Endothelial cell of umbilical vein (primary cell): ENCODE data around the gene OPRL1. TPM values are rescaled to one million over a fixed set of nuclear protein-coding genes. Genes with fewer than 3 reads are reported as not detected.

Experiments
- BruUV-seq: library from RNA; stranded (reverse); fragments of 400-500 nt; replicated peaks from 2 replicates; lab custom pipeline; 2021; lab: Mats Ljungman, UMichigan
- CTCF ChIA-PET: fragments of 300-600, 350-600 bp; sonication (Branson Sonifier 250); formaldehyde crosslinking; loops from one replicate; lab custom pipeline; 2021; ENCODE audit warnings: antibody characterized with exemption, inconsistent platforms; lab: Charles Lee
- POLR2A ChIA-PET: fragments of 300-600, 350-600 bp; sonication (Branson Sonifier 250); formaldehyde crosslinking; loops from one replicate; lab custom pipeline; 2021; ENCODE audit warnings: antibody characterized with exemption, inconsistent platforms; lab: Charles Lee
- DNase-seq: peaks from one replicate; pipeline ENCODE4 v3.0.0-alpha.2; 2011; ENCODE audit warnings: low read depth, low spot score
- FAIRE-seq: peaks from 2 replicates; lab custom pipeline; 2011; peaks lifted over from hg19 to GRCh38; lab: Jason Lieb, UNC
- H2AFZ ChIP-seq: 2 replicates; pipeline ENCODE4 v1.6.0; 2012; ENCODE audit warnings: low read depth, low read length, control low read depth, inconsistent platforms
- H3K27ac ChIP-seq: 2 replicates; pipeline ENCODE4 v1.5.1; 2011; ENCODE audit warnings: low read depth, mild to moderate bottlenecking, control low read depth, low read length, moderate library complexity; ENCODE audit not compliant: insufficient read depth
- H3K27me3 ChIP-seq, 2 experiments: 2 replicates each; pipeline versions ENCODE4 v1.6.0 to v1.6.1; 2011; ENCODE audit warnings: low read length in 2 of 2, mixed read lengths in 1 of 2; ENCODE audit not compliant: control insufficient read depth in 2 of 2, insufficient read depth in 2 of 2
- H3K36me3 ChIP-seq, 2 experiments: 2 replicates in 1 of 2; 3 replicates in 1 of 2; pipeline ENCODE4 v1.5.1; 2011; ENCODE audit warnings: low read length in 2 of 2, mild to moderate bottlenecking in 1 of 2, moderate library complexity in 1 of 2; ENCODE audit not compliant: control insufficient read depth in 2 of 2, insufficient read depth in 2 of 2; ENCODE audit errors: extremely low read depth in 1 of 2
- H3K4me1 ChIP-seq: 3 replicates; pipeline ENCODE4 v1.5.1; 2011; ENCODE audit warnings: mild to moderate bottlenecking, low read length; ENCODE audit not compliant: control insufficient read depth, insufficient read depth; ENCODE audit errors: extremely low read depth
- H3K4me2 ChIP-seq: 2 replicates; pipeline ENCODE4 v1.6.1; 2011; ENCODE audit warnings: low read length, control low read depth, mixed read lengths; ENCODE audit not compliant: insufficient read depth
- H3K4me3 ChIP-seq, 3 experiments: fragments of 200-600 bp in 1 of 3; sonication (generic), shearing (Covaris generic) in 1 of 3; replicated peaks in 1 of 3; 2 replicates each; pipeline ENCODE4 v1.5.1; 2011 to 2016; ENCODE audit warnings: control low read depth in 3 of 3, low read length in 3 of 3, mild to moderate bottlenecking in 2 of 3, inconsistent platforms in 1 of 3, low read depth in 1 of 3, moderate library complexity in 1 of 3; ENCODE audit not compliant: insufficient read depth in 1 of 3
- H3K79me2 ChIP-seq: 2 replicates; pipeline ENCODE4 v1.6.0; 2012; ENCODE audit warnings: low read length, inconsistent platforms; ENCODE audit not compliant: control insufficient read depth, insufficient read depth
- H3K9ac ChIP-seq: replicated peaks from 2 replicates; pipeline ENCODE3; 2011; ENCODE audit warnings: low read length, control low read depth; ENCODE audit not compliant: insufficient read depth; ENCODE audit errors: extremely low read depth
- H3K9me1 ChIP-seq: replicated peaks from 3 replicates; pipeline ENCODE4 v1.6.0; 2011; ENCODE audit warnings: mild to moderate bottlenecking, low read length; ENCODE audit not compliant: control insufficient read depth, insufficient read depth; ENCODE audit errors: extremely low read depth
- H3K9me3 ChIP-seq: replicated peaks from 2 replicates; pipeline ENCODE4 v1.5.1; 2012; ENCODE audit warnings: low read length, inconsistent platforms; ENCODE audit not compliant: control insufficient read depth, insufficient read depth
- H4K20me1 ChIP-seq: replicated peaks from 2 replicates; pipeline ENCODE3; 2011; ENCODE audit warnings: mild to moderate bottlenecking, low read length; ENCODE audit not compliant: control insufficient read depth, insufficient read depth; ENCODE audit errors: extremely low read depth
- CTCF ChIP-seq, 2 donors: IDR thresholded peaks; 1 replicate in 1 of 2; 2 replicates in 1 of 2; pipeline ENCODE4 v1.5.1; 2011; ENCODE audit warnings: low read length in 2 of 2, mild to moderate bottlenecking in 2 of 2, moderate library complexity in 2 of 2, control low read depth in 1 of 2, inconsistent platforms in 1 of 2, low read depth in 1 of 2; ENCODE audit not compliant: insufficient read depth in 1 of 2; ENCODE audit errors: extremely low read depth in 1 of 2
- EZH2 ChIP-seq: IDR thresholded peaks from 2 replicates; pipeline ENCODE4 v1.6.1; 2012; ENCODE audit warnings: borderline replicate concordance, low read depth, mild to moderate bottlenecking, moderate library complexity, low read length, inconsistent platforms; ENCODE audit not compliant: severe bottlenecking
- JUN ChIP-seq: IDR thresholded peaks from 2 replicates; pipeline ENCODE4 v1.6.1; 2011; ENCODE audit warnings: borderline replicate concordance, low read depth; ENCODE audit not compliant: insufficient read length, insufficient read depth
- POLR2AphosphoS5 ChIP-seq: IDR thresholded peaks from 2 replicates; pipeline ENCODE4 v1.6.1; 2012; ENCODE audit warnings: low read depth, mild to moderate bottlenecking, control low read depth, low read length, moderate library complexity; ENCODE audit not compliant: insufficient read depth
- dilution Hi-C: fragments of 300-500 bp; cut with MboI; formaldehyde crosslinking; loops from one replicate; pipeline ENCODE4 v1.15.0; 2019; ENCODE audit warnings: low sequenced_read_pairs; ENCODE audit not compliant: extremely low pct_ligation_motif_present
- intact Hi-C: fragments of 100-400 bp; cut with micrococcal nuclease; formaldehyde crosslinking; loops from one replicate; pipeline ENCODE4 v1.10.0; 2022
- polyA plus RNA-seq, 4 experiments: library from polyadenylated mRNA; depleted of rRNA in 3 of 4; stranded (reverse) in 3 of 4; unstranded in 1 of 4; fragments of >200 nt; gene quantifications; 2 replicates each; pipeline versions ENCODE4 v1.2.1 to v1.2.3, GENCODE V29; 2011 to 2012; ENCODE audit warnings: missing spikeins in 1 of 4
- total RNA-seq: library from RNA; stranded (reverse); gene quantifications from 2 replicates; pipeline ENCODE4 v1.2.3, GENCODE V29; 2021

OPRL1 gene
- total and polyA plus RNA-seq, 2 donors (not counting 3 experiments of a cell fraction or from before 2014, with no cell fraction given) = 1.9 to 2.0 TPM

- dilution Hi-C loops (no loop called here), intact Hi-C loops (loop anchor here (10.0 kb wide), 1 partner anchor 157 kb away; the partner anchor contains the start of gene DNAJC5)
- no peak overlapping the region for H3K9ac ChIP-seq
- peaks cover 9 to 13% of the 10 kb centered on the region in 2 experiments for H3K36me3 ChIP-seq
- no peaks in the 10 kb centered on the region for H3K9me3 ChIP-seq
- H3K4me2 ChIP-seq = no peak overlapping the region
- peak overlapping the region; percentile 49 for H2AFZ ChIP-seq
- H3K27me3 ChIP-seq = no peaks in the 10 kb centered on the region
- BruUV-seq = no TSS peak
- H3K79me2 ChIP-seq = peaks cover 19% of the 10 kb centered on the region
- peaks cover 3% of the 10 kb centered on the region for H4K20me1 ChIP-seq
- FAIRE-seq (no peak), DNase-seq (peak; percentile 31)
- peaks cover 76% of the 10 kb centered on the region for H3K4me1 ChIP-seq
- CTCF ChIA-PET = interaction anchor here (0.6 to 15.2 kb wide), 4 partner anchors 13 to 72 kb away, joined by 3 to 412 read pairs (median 4); partner anchors contain the start of genes C20orf204 and RGS19
- H3K9me1 ChIP-seq = no peaks in the 10 kb centered on the region
- peak overlapping the region; percentile 26 for H3K27ac ChIP-seq
- no peak overlapping the region for H3K4me3 ChIP-seq
- POLR2A ChIA-PET = no interaction called here
- TF ChIP-seq EZH2 (no peak), JUN (no peak), POLR2AphosphoS5 (no peak), CTCF (IDR thresholded peaks at IDR 0.05; ENCODE audit: extremely low read depth in 1 of 2, insufficient read depth in 1 of 2, low read depth in 1 of 2, low read length in 2 of 2) (no peak)
These were observed 28.1 kb upstream of the OPRL1 start for GRCh38 chr20:64051561-64052325.
